ENCODE measurements around the gene ANKRD13D. TPM values are rescaled to one million over a fixed set of nuclear protein-coding genes. Genes with fewer than 3 reads are reported as not detected.
A peak's percentile ranks its signal among the peaks of the same experiment; 100 is the strongest.

Gene ANKRD13D
- total and polyA plus RNA-seq, 11 donors, result 7.6 to 43.6 (median 12.8) TPM

GRCh38 chr11:67277231-67277961, 11.7 kb upstream of the ANKRD13D start:
- peak overlapping the region in 10 of 12 donors; percentile 22 to 54 (median 42) for H3K4me3 ChIP-seq
- no peaks in the 10 kb centered on the region for H3K27me3 ChIP-seq
- peaks cover 0 to 52% (median 35%) of the 10 kb centered on the region in 9 donors for H3K36me3 ChIP-seq
- peak; percentile 76 to 90 (median 88) for ATAC-seq
- peaks cover 28 to 99% (median 73%) of the 10 kb centered on the region in 12 donors for H3K4me1 ChIP-seq
- intact Hi-C loops (cut with DNase I), result loop anchor here in 1 of 10 donors (1.0 kb wide), 1 partner anchor 11 kb away; no protein-coding TSS in a partner anchor
- TF ChIP-seq, protein P1, sequence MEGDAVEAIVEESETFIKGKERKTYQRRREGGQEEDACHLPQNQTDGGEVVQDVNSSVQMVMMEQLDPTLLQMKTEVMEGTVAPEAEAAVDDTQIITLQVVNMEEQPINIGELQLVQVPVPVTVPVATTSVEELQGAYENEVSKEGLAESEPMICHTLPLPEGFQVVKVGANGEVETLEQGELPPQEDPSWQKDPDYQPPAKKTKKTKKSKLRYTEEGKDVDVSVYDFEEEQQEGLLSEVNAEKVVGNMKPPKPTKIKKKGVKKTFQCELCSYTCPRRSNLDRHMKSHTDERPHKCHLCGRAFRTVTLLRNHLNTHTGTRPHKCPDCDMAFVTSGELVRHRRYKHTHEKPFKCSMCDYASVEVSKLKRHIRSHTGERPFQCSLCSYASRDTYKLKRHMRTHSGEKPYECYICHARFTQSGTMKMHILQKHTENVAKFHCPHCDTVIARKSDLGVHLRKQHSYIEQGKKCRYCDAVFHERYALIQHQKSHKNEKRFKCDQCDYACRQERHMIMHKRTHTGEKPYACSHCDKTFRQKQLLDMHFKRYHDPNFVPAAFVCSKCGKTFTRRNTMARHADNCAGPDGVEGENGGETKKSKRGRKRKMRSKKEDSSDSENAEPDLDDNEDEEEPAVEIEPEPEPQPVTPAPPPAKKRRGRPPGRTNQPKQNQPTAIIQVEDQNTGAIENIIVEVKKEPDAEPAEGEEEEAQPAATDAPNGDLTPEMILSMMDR (IDR thresholded peaks at IDR 0.05), result no peak
- peak in 1 of 2 donors; percentile 52 for TF ChIP-seq POLR2A (IDR thresholded peaks at IDR 0.05)
- no peaks in the 10 kb centered on the region for H3K9me3 ChIP-seq
- peak; percentile 91 to 97 (median 93) for DNase-seq
- WGBS, 4 donors, result 12 to 27% (median 22%) methylated on average over 16 to 24 of the region's 24 CpGs
- peak overlapping the region; percentile 78 to 100 (median 88) for H3K27ac ChIP-seq

- H3K36me3 ChIP-seq, result peaks cover 3 to 61% (median 45%) of the 10 kb centered on the region in 9 donors
- WGBS, 4 donors, result 76 to 89% (median 86%) methylated on average over 4 to 14 of the region's 14 CpGs
- peak overlapping the region; percentile 78 to 100 (median 88) for H3K27ac ChIP-seq
- DNase-seq, result peak in 4 of 5 donors; percentile 16 to 51 (median 24)
- H3K4me1 ChIP-seq, result peaks cover 21 to 98% (median 63%) of the 10 kb centered on the region in 12 donors
- H3K4me3 ChIP-seq, result peak overlapping the region in 7 of 12 donors; percentile 33 to 54 (median 45)
- H3K9me3 ChIP-seq, result no peaks in the 10 kb centered on the region
- no peak for ATAC-seq
- TF ChIP-seq POLR2A (IDR thresholded peaks at IDR 0.05), result no peak
- TF ChIP-seq, protein P1 (IDR thresholded peaks at IDR 0.05), result no peak
- H3K27me3 ChIP-seq, result no peaks in the 10 kb centered on the region
- intact Hi-C loops (cut with DNase I), result no loop called here
Measured at GRCh38 chr11:67278135-67278938, 10.8 kb upstream of the ANKRD13D start.

DNA sequence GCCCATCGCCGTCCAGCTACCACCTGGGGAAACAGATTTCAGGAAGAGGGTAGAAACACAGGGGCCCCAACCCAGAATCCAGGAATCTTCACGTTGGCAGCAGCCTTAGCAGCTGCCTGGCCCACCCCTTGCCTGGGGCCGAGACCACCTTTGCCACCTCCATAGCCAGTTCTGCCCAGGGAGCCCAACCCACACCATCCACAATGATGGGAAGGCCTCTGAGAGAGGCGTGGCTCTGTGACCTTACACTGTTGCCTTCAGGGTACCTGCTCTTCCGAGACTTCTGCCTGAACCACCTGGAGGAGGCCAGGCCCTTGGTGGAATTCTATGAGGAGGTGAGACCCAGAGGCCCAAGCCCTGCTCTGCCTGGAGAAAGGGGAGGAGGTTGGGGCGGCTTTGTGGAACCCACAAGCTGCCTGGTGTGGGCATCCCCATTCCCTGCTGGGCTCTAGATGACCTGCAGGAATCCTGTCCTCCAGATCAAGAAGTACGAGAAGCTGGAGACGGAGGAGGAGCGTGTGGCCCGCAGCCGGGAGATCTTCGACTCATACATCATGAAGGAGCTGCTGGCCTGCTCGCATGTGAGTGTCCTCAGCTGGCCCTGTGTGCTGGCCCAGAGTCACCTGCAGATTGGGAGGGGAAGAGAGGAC, 10.0 kb upstream of the ANKRD13D start:
- H3K4me3 ChIP-seq, result peak overlapping the region in 1 of 12 donors; percentile 46
- TF ChIP-seq, protein P1 (IDR thresholded peaks at IDR 0.05), result no peak
- no peak for TF ChIP-seq POLR2A (IDR thresholded peaks at IDR 0.05)
- H3K4me1 ChIP-seq, result peaks cover 14 to 97% (median 56%) of the 10 kb centered on the region in 12 donors
- peaks cover 3 to 69% (median 52%) of the 10 kb centered on the region in 9 donors for H3K36me3 ChIP-seq
- intact Hi-C loops (cut with DNase I), result no loop called here
- WGBS, 4 donors, result 90 to 92% (median 90%) methylated on average over 12 to 14 of the region's 14 CpGs
- ATAC-seq (no peak), DNase-seq (peak in 4 of 5 donors; percentile 14 to 40 (median 16))
- H3K9me3 ChIP-seq, result no peaks in the 10 kb centered on the region
- H3K27ac ChIP-seq, result peak overlapping the region in 9 of 12 donors; percentile 78 to 100 (median 87)
- H3K27me3 ChIP-seq, result no peaks in the 10 kb centered on the region

All from heart left ventricle (tissue), 16 donors.